Erythroblast (primary cell): ENCODE measurements around the gene LY9.

ENCODE experiments used
- GATA1 ChIP-seq: IDR thresholded peaks from 2 replicates; pipeline ENCODE4 v1.6.1; 2011; ENCODE audit warnings: low read depth, mild to moderate bottlenecking, control low read depth, low read length, moderate library complexity
- POLR2A ChIP-seq: IDR thresholded peaks from 2 replicates; pipeline ENCODE4 v1.6.1; 2011; ENCODE audit warnings: mild to moderate bottlenecking, low read length

DNA sequence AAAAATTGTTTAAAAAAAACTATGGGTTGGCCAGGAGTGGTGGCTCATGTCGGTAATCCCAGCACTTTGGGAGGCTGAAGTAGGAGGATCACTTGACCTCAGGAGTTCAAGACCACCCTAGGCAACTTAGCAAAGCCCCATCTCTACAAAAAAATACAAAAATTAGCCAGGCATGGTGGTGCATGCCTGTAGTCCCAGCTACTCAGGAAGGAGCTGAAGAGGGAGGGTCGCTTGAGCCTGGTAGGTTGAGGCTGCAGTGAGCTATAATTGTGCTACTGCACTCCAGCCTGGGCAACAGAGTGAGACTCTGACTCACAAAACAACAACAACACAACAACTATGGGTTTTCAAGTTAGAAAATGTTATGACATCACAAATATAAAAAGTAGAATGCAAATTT is 40.5 kb upstream of the LY9 start:
- TF ChIP-seq POLR2A = no peak
- TF ChIP-seq GATA1 = no peak
